Upper lobe of right lung (tissue), 1 donor: Measurements from ENCODE around the gene LARP6. TPM values are rescaled to one million over a fixed set of nuclear protein-coding genes. Genes with fewer than 3 reads are reported as not detected.

Experiments
- ATAC-seq: fragments of 200-7000 bp; cut with Tn5 transposase; one replicate; pipeline ENCODE4 v1.9.1; 2020; ENCODE audit warnings: mild to moderate bottlenecking, moderate library complexity
- DNase-seq: peaks from one replicate; pipeline ENCODE4 v3.0.0-alpha.2; 2020
- H3K27ac ChIP-seq: fragments of 200-600 bp; one replicate; pipeline ENCODE4 v1.8.0; 2022
- H3K27me3 ChIP-seq: fragments of 200-600 bp; one replicate; pipeline ENCODE4 v1.8.0; 2022; ENCODE audit warnings: mild to moderate bottlenecking
- H3K36me3 ChIP-seq: fragments of 200-600 bp; one replicate; pipeline ENCODE4 v1.8.0; 2022
- H3K4me1 ChIP-seq: fragments of 200-600 bp; one replicate; pipeline ENCODE4 v1.8.0; 2022
- H3K4me3 ChIP-seq: fragments of 200-600 bp; one replicate; pipeline ENCODE4 v1.8.0; 2022; ENCODE audit warnings: mild to moderate bottlenecking
- H3K9me3 ChIP-seq: fragments of 200-600 bp; one replicate; pipeline ENCODE4 v1.8.0; 2022
- intact Hi-C: fragments of 100-400 bp; cut with DNase I; formaldehyde crosslinking; loops from one replicate; pipeline ENCODE4 v1.11.0; 2022
- total RNA-seq: library from RNA; stranded (reverse); fragmentation: NEBNext Ultra II Directional; extraction: Animal tissue kit (Norgen Biotek cat#: 25700); gene quantifications from one replicate; pipeline ENCODE4 v1.2.1, GENCODE V29; 2021
- TF ChIP-seq, protein P1 (sequence below): fragments of 200-600 bp; IDR thresholded peaks from one replicate; pipeline ENCODE4 v1.8.0; 2022; ENCODE audit warnings: antibody characterized with exemption
- donor health status: DM: no; HTN: yes; CAD: no; lungs with severe emphysema.

LARP6 gene
- total RNA-seq, 1 donor from 2014 or later, result 6.2 TPM

DNA sequence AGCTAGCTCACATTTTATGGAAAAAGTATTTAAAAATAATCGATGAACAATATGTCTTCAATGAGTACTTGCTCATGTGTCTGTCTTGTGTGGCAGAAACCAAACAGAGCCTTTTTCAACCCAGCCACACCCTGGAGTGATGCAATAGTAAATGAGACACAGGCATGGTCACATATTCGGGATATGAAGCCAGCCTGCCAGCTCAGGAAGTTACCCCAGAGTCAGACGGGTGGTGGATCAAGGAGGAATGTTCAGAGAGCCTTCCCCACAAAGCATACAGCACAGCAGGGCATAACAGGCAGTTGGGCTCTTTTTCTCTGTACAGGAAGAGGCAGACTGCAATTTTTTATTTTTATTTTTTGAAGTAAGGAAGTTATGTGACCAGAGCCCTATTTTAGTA, 27.3 kb downstream of the LARP6 start:
- peak; percentile 80 for ATAC-seq
- H3K27ac ChIP-seq, result no peak overlapping the region
- TF ChIP-seq, protein P1, sequence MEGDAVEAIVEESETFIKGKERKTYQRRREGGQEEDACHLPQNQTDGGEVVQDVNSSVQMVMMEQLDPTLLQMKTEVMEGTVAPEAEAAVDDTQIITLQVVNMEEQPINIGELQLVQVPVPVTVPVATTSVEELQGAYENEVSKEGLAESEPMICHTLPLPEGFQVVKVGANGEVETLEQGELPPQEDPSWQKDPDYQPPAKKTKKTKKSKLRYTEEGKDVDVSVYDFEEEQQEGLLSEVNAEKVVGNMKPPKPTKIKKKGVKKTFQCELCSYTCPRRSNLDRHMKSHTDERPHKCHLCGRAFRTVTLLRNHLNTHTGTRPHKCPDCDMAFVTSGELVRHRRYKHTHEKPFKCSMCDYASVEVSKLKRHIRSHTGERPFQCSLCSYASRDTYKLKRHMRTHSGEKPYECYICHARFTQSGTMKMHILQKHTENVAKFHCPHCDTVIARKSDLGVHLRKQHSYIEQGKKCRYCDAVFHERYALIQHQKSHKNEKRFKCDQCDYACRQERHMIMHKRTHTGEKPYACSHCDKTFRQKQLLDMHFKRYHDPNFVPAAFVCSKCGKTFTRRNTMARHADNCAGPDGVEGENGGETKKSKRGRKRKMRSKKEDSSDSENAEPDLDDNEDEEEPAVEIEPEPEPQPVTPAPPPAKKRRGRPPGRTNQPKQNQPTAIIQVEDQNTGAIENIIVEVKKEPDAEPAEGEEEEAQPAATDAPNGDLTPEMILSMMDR, result no peak

DNA sequence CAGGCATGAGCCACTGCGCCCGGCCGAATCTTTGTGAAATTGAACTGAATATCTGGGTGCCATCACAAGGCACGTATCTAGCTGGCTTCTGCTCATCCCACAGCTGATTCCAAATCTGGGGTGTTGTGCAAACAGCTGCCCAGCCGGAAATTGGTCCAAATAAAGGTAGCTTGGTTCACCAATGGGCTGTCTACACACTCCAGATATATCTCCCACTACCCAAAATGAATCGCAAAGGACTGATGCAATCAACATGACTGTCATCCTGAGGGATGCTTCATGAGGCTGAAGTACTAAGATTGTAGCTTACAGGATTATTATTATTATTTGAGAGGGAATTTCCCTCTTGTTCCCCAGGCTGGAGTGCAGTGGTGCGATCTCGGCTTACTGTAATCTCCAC, 28.1 kb downstream of the LARP6 start:
- TF ChIP-seq, protein P1, result no peak
- no peak for DNase-seq
- H3K27ac ChIP-seq, result no peak overlapping the region
- no peak for ATAC-seq
- H3K4me3 ChIP-seq, result no peak overlapping the region
- H3K4me1 ChIP-seq, result peaks cover 8% of the 10 kb centered on the region
- intact Hi-C loops, result no loop called here
- no peaks in the 10 kb centered on the region for H3K27me3 ChIP-seq
- no peaks in the 10 kb centered on the region for H3K9me3 ChIP-seq
- H3K36me3 ChIP-seq, result no peaks in the 10 kb centered on the region

More for the DNA sequence above, 27.3 kb downstream of the LARP6 start:
- H3K36me3 ChIP-seq, result no peaks in the 10 kb centered on the region
- H3K27me3 ChIP-seq, result no peaks in the 10 kb centered on the region
- intact Hi-C loops, result no loop called here
- peaks cover 8% of the 10 kb centered on the region for H3K4me1 ChIP-seq
- no peak for DNase-seq
- no peak overlapping the region for H3K4me3 ChIP-seq
- no peaks in the 10 kb centered on the region for H3K9me3 ChIP-seq

DNA sequence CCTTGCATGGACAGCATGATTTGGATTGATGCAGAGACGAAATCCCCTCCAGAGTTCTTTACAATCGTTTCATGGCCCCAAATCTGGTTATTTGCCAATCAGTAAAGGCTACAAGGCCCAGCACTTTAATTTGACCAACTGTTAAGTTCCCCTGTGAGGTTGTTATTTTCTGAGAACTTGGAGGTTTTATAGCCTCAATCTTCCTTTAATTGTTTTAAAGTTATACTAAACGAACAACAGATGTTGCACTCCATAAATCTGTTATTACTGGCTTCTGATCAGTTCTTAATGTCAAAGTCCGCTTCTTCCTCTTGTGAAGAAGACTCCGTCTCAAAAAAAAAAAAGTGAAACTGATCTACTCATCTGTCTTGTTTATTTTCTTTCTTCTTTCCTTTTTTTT, 30.8 kb downstream of the LARP6 start:
- intact Hi-C loops, result no loop called here
- H3K4me3 ChIP-seq, result no peak overlapping the region
- no peak for ATAC-seq

DNA sequence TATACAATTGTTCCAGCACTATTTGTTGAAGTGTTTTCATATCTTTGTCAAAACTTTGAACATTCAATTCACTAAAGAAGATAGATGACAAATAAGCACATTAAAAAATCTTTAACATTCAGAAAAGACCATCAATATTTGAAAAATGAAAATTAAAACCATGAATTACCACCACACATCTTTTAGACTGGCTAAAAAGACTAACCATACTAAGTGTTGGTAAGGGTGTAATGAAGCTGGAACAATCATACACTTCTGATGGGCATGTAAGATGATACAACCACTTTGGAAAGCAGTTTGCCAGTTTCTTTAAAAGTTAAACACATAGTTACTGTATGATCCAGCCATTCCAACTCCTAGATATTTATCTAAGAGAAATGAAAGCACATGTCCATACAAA, 33.7 kb downstream of the LARP6 start:
- H3K36me3 ChIP-seq, result no peaks in the 10 kb centered on the region
- DNase-seq, result no peak
- H3K4me3 ChIP-seq, result no peak overlapping the region
- no peak overlapping the region for H3K27ac ChIP-seq
- H3K4me1 ChIP-seq, result no peaks in the 10 kb centered on the region
- no peak for ATAC-seq
- H3K27me3 ChIP-seq, result no peaks in the 10 kb centered on the region
- TF ChIP-seq, protein P1, result no peak
- H3K9me3 ChIP-seq, result no peaks in the 10 kb centered on the region
- intact Hi-C loops, result no loop called here

More for the DNA sequence above, 30.8 kb downstream of the LARP6 start:
- H3K27ac ChIP-seq, result no peak overlapping the region
- peaks cover 8% of the 10 kb centered on the region for H3K4me1 ChIP-seq
- no peaks in the 10 kb centered on the region for H3K27me3 ChIP-seq
- H3K9me3 ChIP-seq, result no peaks in the 10 kb centered on the region
- H3K36me3 ChIP-seq, result no peaks in the 10 kb centered on the region
- TF ChIP-seq, protein P1, result no peak
- DNase-seq, result no peak

DNA sequence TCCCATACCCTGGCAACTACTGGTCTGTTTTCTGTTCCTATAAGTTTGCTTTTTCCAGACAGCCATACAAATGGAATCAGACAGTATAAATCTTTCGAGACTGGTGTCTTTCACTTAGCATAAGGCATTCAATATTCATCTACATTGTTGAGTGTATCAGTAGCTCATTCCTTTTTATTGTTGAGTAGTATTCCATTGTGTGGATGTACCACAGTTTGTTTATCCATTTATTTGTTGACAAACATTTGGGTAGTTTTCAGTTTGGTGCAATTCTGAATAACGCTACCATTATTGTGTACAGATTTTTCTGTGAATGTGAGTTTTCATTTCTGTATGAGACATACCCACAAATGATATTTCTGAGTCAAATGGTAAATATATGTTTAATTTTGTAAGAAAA, 35.4 kb downstream of the LARP6 start:
- Histone ChIP-seq H3K27ac (no peak overlapping the region), H3K9me3 (no peaks in the 10 kb centered on the region), H3K36me3 (no peaks in the 10 kb centered on the region), H3K27me3 (no peaks in the 10 kb centered on the region), H3K4me3 (no peak overlapping the region), H3K4me1 (no peaks in the 10 kb centered on the region)
- TF ChIP-seq, protein P1, result no peak
- intact Hi-C loops, result loop anchor here (10.0 kb wide), 1 partner anchor 134 kb away; no protein-coding TSS in a partner anchor
- no peak for DNase-seq
- ATAC-seq, result no peak

DNA sequence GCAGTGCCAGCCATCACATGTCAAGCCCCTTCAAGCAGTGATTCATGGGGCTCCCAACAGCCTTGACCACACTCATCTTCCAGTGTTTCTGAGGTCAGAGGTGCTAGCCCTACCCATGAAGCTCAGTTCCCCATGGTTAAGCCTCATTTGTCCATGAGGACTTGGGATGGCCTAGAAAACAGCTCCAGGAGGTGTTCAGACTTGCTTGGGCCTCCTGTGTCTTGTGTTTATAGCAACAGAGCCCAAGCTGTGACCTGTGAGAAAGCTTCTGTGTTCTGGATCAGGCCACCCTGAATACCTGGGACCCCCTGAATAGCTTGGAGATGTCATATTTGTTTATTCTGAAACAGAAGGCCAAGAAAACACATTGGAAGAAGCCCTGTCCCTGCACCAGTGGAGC, 36.7 kb downstream of the LARP6 start:
- ATAC-seq (no peak), DNase-seq (no peak)
- Histone ChIP-seq H3K36me3 (no peaks in the 10 kb centered on the region), H3K9me3 (no peaks in the 10 kb centered on the region), H3K4me1 (no peaks in the 10 kb centered on the region), H3K4me3 (no peak overlapping the region), H3K27ac (no peak overlapping the region), H3K27me3 (no peaks in the 10 kb centered on the region)
- TF ChIP-seq, protein P1, result no peak
- intact Hi-C loops, result loop anchor here (10.0 kb wide), 1 partner anchor 132 kb away; no protein-coding TSS in a partner anchor
